Epithelial cell of prostate (primary cell): Measurements from ENCODE around the gene FCN2.

Experiments
- DNase-seq: peaks from one replicate; pipeline ENCODE4 v3.0.0-alpha.2; 2011; ENCODE audit warnings: low read depth, low spot score
- H3K27ac ChIP-seq: fragments of 450-650 bp; 2 replicates; pipeline ENCODE4 v1.5.1; 2017; ENCODE audit warnings: mild to moderate bottlenecking

The FCN2 gene

DNA sequence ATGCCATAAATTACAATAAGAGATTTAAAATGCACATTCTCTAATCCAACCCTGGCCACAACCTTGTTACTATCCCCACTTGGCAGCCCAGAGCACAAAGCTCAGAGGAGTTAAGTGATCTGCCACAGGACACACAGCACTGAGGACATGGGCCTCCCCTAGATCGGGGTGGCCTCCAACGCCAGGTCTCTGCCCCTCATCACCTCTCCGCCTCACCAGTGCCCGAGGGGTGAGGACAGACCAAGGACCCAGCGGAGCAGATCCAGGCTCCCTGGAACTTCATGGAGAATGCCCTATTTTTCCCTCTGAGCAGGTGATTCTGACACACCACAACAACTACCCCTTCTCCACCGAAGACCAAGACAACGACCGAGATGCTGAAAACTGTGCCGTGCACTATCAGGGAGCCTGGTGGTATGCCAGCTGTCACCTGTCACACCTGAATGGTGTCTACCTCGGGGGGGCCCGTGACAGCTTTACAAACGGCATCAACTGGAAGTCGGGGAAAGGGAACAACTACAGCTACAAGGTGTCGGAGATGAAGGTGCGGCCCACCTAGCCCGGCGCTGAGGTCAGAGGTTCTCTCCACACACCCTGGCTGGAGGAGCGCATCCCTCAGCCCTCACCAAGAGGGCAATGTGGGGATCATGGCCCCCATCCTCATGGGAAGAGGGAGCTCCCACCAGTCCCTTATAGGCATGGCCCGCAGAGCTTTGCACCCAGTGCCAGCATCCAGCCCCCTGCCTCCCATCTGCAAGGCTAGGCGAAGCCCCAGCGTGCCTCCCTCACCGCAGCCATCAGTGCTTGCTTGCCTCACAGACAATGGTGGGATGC lies 12.5 kb upstream of the FCN2 start:
- no peak overlapping the region for H3K27ac ChIP-seq
- no peak for DNase-seq

DNA sequence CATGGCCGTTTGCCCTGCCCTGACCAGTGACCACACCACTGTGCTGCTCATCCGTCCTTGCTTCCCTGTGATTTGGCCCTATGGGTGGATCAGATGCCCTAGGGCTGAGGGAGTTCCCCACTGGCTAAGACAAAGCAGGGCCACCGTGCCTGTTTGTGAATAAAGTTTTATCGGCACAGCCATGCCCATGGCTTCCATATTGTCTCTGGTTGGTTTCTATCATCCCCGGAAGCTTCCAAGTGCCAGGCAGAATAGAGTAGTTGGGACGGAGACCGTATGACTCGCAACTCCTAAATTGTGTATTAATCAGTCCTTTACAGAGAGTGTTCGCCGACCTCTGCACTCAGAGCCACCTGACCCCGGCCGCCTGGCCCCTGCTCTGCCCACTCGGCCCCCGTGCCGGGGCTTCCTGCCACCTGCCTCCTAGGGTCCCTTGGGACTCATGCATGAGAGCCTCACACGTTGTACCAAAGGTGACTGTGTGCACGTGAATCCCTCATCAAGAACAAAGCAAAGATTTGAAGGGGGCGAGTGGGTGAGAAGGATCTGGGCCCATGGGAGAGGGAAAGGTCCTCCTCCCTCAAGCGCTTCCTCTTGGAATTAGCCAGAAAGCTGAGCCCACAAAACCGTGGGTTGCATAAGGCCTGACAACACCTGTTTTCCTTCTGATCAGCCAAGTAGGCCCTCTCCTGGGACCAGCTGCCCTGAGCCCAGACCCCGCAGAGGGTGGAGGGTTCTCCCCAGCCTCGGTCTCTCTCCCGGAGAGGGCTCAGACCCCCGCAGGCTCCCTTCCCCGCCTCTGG lies 11.7 kb upstream of the FCN2 start:
- no peak for DNase-seq
- H3K27ac ChIP-seq = no peak overlapping the region

DNA sequence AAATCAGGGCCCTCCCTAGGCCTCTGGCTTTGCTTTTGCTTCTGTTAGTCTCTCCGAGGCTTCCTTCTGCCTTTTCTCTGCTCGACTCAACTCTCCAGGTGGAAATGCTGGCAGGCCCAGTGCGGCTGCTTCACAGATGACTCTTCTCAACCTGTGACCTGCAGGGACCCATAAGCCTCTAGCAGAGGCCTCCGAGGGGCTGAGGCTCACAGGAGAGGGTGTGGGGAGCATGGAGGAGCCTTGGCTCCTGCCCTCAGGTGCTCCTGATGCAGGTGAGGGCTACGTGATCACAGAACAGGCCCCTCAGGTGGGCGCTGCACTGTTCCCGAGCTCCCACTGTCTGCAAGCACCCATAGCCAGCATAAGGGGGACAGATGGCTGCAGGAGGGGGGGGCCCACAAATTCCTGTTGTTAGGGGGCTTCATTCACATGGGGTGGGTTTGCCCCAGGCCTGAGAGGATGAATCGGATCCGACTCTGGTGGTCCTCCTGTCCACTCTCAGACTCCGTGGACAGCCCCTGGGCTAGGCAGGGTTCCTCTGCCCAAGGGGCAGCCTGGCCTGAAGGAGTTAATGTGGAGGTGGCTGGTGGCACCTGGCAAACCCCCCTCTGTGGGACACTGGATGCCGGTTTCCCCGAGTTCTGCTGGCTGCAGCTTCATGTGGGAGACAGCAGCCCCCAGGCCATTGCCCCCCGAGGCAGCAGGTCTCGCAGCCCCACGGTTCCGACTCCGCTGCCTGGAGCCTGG lies 10.9 kb upstream of the FCN2 start:
- DNase-seq = no peak
- H3K27ac ChIP-seq = no peak overlapping the region

DNA sequence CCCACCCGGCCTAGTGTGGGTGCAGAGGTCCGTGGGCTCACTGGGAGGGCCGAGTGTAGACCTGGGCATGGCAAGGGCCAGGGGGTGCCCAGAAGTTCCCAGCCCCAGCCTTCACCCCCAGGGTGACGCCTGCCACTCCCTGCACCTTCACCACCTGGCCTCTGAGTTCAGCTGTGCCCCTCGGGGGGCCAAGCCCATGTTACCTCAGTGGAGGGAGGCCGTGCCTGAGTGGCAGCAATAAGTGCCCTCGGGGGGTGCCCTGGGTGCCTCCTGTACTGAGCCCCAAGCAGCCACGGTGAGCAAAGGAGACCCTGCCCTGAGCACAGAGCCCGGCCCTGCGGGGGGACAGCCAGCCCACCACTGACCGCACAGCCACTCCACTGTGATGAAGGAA lies 10.3 kb upstream of the FCN2 start:
- H3K27ac ChIP-seq = no peak overlapping the region
- DNase-seq = no peak

DNA sequence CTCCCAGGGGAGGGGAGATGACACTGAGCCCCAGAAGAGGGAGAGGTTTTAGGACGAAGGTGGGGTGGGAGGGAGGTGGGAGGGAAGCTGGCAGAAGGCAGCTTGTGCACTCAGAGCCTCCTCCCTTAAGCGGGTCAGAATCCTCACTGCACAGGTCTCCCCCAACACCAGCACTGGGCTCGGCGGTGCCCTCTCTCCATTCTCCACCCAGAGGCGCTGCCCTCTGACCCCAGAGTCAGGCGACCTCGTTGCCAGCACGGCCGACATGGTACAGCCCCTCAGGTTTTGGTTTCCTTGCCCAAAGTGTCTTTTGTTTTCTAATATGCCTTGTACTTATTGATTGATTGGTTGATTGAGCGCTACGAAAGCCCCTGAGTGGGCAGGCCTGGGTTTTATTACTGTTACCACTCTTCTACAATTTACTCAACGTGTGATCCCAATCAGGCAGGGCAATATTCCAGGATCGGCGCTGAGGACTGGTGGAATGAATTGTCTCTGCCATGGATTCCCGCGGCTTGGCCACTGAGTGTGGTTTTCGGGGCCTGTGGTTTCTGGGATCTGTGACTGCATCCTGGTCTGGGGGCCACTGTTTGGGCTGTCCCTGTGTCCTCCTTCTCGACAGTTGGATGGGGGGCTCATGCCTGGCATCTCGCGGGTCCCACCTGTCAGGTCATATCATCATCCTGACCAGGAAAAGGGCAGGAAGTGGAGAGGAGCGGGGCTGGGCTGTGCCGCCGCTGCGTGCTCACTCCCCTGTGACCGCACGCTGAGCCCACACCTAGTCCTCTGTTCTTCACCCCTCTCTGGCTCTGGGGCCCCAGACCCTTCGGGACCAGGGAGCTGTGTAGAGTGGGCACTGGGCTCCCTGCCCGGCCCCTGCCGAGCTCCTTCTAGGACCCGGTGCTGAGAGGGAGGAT lies 9.6 kb upstream of the FCN2 start:
- H3K27ac ChIP-seq = no peak overlapping the region
- no peak for DNase-seq

DNA sequence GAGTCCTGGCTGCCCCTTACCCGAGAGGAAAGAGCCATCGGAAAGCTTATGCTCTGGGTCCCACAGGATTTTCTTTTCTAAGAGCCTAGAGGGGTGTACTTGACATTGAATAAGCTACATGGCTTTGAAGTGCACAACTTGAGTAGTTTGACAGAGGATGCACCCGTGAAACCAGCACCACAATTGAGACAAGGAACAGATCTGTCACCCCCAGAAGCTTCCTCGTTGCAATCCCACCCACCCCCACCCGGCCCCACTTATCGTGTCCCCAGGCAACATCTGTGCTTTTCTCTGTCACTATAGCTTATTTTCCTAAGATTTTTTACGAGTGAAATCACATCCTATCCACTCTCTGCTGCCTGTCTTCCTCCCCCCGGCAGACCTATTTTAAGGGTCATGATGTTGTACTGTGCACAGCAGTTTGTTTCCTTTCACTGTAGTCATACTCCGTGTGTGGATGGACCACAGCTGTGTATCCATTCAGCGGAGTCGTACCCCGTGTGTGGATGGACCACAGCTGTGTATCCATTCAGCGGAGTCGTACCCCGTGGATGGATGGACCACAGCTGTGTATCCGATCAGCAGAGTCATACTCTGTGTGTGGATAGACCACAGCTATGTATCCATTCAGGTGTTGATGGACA lies 8.8 kb upstream of the FCN2 start:
- no peak for DNase-seq
- no peak overlapping the region for H3K27ac ChIP-seq

DNA sequence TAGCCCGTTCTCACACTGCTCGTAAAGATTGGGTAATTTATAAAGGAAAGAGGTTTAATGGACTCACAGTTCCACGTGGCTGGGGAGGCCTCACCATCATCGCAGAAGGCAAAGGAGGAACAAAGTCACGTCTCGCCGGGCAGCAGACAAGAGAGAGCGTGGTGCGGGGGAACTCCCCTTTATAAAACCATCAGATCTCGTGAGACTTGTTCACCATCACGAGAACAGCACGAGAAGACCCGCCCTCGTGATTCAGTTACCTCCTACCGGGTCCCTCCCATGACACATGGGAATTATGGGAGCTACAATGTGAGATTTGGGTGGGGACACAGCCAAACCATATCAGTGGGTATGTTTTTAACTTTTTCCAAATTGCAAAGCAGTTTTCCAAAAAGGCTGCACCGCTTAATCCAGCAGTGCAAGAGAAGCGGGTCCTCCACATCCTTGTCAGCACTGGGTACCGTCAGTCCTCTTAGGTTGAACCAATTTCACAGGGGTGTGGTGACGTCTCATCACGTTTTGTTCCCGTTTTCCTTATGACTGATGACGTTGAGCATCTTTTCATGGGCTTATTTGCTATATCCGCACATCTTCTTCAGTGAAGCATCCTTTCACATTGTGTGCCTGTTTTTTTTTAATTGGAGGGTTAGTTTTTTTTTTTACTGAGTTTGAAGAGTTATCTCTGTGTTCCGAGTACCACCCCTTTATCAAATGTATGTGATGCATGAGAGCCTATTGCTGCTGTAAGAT lies 8.0 kb upstream of the FCN2 start:
- H3K27ac ChIP-seq = no peak overlapping the region
- DNase-seq = no peak

DNA sequence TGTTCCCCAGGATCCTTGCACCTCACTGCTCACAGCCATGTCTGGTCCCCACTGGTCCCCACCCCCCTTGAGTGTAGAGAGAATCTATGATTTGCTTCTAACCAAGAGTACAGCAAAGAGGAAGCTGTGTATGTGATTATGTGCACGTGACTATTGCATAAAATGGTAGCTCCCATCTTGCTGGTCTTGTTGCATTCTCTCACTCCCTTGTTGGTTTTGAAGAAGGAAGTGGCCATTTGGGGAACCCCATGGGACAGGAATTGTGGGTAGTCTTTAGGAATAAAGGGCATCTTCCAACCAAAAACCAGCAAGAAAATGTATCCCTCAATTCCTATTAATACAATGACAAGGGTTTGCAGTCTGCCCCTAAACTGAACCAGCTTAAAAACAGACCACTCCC lies 5.2 kb upstream of the FCN2 start:
- no peak overlapping the region for H3K27ac ChIP-seq
- no peak for DNase-seq

DNA sequence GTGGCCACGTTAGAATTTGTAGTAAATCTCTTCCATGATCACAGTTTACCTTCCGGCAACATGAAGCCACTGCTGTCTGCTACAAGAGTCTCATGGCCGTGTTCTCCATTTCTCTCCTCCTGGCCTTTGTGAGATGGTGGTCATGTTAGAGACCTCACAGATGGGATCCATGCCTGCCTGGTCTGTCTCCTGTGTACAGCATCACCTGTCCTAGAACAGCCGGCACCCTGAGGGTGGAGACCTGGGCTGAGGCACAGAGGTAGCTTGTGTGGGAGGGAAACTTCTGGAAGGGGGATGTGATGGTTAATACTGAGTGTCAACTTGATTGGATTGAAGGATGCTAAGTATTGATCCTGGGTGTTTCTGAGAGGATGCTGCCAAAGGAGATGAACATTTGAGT lies 3.1 kb upstream of the FCN2 start:
- H3K27ac ChIP-seq = no peak overlapping the region
- no peak for DNase-seq

DNA sequence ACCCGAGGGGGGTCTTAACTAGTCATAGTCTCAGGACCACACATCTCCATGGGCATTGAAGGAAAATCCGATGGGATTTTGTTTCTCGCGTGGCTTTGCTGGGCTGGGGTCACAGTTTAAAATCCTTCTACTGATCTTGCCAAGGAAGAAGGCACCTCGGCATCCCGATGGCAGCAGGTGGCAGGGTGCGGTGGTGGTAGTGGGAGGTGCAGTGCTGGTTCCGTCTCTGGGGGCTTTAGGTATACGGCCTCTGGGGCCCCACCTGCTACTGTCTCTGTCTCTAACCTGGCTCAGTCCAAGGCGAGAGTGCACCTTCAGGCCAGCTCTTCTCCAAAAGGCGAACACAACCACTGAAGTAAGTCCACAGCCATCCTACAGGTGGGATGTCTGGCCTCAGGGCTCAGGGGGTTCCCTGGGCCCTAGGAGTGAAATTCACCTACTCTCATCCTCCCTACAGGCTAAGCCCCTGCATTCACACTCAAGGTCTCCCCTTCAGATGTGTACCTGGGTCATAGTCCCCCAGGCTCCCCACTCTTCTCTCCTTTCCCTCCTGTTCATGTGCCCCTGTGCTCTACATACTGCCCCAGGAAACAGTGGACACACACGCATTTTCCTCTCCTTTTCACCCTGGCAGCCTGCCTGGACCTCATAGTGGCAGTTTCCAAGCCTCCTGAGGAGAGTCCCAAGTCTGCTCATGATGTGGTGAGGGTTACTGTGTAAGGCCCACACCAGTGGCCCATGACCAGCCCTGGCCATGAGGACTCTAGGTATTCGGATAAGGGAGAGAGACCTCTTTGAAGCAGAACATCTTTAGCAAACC lies 736 bp upstream of the FCN2 start:
- H3K27ac ChIP-seq = no peak overlapping the region
- no peak for DNase-seq

DNA sequence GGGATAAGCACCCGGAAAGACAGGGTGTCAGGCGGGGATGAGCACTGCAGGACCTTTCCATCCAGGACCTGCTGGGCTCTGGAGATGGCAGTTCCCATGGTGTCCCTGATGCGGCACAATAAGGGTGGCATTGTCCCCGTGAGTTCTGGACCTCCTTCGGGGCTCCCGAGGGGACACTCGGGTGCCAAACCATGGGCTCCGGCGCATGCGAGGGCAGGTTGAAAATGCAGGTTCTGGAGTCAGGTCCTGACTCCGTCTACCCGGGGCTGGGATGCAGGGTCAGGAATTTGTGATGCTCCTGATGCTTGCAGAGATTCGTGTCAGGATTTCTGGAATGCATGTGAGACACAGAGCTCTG lies 682 bp downstream of the FCN2 start:
- no peak for DNase-seq
- H3K27ac ChIP-seq = no peak overlapping the region

DNA sequence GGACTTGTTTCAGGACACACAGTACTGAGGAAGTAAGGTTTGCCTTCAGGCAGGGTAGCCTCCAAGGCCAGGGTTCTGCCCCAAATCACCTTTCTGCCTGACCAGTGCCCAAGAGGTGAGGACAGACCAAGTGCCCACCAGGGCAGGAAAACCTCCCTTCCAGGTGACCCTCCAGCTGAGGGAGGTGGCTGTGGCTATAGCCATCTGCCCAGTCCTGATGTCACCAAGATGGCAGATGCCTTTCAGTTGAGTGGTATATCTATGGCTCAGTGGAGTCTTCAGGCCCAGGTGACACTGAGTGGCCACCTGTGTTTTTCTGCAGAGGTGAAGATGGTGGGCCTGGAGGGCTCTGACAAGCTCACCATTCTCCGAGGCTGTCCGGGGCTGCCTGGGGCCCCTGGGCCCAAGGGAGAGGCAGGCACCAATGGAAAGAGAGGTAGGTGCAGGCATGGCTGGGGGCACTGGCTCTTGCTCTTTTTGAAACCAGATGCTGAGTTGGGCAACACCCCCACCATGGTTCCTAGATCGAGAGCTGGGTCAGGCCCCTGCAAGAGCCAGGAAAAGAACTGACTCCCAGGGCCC lies 1.7 kb downstream of the FCN2 start:
- no peak overlapping the region for H3K27ac ChIP-seq
- DNase-seq = no peak

DNA sequence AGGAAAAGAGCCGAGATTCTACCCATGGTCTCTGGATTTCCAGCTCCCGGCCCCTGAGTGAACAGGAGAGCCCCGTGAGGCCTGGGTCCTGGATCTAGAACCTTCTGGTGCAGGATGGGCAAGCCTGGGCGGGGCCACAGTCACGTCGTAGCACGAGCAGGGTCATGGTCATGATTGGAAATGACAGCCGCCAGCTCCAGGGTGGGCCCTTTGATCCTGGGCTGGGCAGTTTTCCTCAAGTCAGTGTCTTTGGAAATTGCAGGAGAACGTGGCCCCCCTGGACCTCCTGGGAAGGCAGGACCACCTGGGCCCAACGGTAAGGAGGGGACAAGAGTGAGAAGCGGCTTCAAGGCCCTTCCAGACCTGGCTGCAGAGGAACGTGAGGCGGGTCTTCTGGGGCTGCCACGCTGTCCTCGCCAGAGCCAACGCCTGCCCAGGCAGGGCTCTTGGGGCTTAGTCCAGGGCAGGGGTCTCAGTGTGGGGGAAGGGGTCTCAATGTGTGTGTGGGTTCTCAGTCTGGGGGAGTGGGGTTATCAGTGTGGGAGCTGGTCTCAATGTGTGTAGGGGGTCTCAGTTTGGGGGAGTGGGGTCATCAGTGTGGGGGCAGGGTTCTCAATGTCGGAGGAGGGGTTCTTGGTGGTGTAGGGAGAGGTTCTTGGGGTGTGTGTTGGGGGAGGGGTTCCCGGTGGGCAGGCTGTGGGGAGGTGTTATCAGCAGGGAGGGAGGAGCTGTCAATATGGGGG lies 2.6 kb downstream of the FCN2 start:
- no peak overlapping the region for H3K27ac ChIP-seq
- DNase-seq = no peak

DNA sequence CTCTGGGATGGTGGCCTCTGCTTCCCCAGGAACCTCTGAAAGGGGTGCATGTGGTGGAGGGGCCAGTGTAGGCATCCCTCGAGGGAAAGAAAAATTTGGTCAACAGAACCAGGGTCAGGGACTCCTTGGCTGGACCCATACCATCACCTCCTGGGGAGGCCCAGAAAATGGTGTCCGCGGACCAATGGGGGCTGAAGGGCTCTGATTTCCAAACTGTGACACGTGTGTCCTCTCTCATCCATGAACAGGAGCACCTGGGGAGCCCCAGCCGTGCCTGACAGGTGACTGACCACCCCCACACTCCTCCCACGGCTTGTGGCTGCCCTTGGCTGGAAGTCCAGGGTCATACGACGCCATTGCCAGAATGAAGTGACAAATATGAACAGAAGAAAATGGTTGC lies 3.9 kb downstream of the FCN2 start:
- DNase-seq = no peak
- no peak overlapping the region for H3K27ac ChIP-seq

DNA sequence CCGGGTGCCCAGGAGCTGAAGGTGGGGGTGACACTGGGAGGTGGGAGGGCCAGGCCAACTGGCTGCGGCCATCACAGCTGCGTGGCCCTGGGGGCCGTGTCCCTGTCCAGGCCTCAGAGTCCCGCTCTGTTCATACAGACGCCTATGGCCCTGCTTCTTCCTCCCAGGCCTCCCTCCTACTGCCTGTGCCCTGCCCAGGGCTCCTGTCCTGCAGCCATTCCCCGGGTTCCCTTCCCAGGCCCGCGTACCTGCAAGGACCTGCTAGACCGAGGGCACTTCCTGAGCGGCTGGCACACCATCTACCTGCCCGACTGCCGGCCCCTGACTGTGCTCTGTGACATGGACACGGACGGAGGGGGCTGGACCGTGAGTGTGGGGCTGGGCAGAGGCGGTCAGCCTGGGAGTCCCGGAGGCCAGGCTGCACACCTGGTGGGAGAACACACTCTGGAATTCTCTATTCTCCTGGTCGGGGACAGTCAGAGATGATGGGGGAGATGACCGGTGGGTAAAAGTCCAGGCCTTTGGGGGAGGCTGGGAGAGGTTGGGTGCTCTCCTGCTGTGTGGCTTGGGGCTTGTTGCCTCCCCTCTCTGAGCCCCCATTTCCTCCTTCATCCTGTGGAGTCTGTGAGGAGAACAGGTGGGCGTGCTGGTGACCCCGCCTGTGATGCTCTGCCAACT lies 4.5 kb downstream of the FCN2 start:
- DNase-seq = no peak
- H3K27ac ChIP-seq = no peak overlapping the region

DNA sequence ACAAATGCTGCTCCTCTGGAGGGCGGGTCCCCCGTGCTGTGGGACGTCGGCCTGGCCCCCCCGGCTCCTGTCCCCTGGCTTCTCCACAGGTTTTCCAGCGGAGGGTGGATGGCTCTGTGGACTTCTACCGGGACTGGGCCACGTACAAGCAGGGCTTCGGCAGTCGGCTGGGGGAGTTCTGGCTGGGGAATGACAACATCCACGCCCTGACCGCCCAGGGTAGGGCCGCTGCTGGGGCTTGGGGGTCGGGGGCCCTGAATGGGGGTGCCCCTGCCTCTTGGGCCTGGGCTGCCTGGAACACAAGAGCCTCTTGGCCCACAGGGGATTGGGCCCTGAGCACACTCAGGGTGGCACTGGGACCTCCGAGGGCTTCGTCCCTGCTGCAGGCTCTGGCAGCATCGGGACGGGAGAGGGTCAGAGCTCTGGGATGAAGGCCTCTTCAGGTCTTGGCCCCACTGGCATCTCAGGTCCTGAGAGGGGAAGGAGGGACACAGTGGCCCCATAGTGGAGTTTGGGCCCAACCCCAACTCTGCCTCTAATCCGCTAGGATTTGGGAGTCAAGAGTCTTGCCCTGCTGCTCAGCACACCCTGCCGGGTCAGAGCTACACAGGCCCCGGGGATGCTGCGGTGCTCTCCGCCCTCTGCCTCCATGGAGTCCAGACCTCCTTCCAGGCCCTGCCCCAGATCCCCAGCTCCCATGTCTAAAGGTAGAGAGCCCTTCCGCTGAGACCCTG lies 5.2 kb downstream of the FCN2 start:
- DNase-seq = no peak
- no peak overlapping the region for H3K27ac ChIP-seq
